Stimulated activated CD8-positive, alpha-beta memory T cell treated with anti-CD3 and anti-CD28 coated beads, Interleukin-15, amount 100 ng/mL, for 48 hours (primary cell): Measurements from ENCODE around the gene ARHGAP22.
A peak's percentile ranks its signal among the peaks of the same experiment; 100 is the strongest.
"Not testable (repeated sequence)": the region's sequence is repeated elsewhere in the genome, so short reads cannot be mapped to it uniquely, and the experiment has no call there.

Source experiments
- DNase-seq, 2 donors: peaks; one replicate each; pipeline ENCODE4 v3.0.0-alpha.2; 2020; ENCODE audit warnings: low read depth in 2 of 2

The ARHGAP22 gene

DNA sequence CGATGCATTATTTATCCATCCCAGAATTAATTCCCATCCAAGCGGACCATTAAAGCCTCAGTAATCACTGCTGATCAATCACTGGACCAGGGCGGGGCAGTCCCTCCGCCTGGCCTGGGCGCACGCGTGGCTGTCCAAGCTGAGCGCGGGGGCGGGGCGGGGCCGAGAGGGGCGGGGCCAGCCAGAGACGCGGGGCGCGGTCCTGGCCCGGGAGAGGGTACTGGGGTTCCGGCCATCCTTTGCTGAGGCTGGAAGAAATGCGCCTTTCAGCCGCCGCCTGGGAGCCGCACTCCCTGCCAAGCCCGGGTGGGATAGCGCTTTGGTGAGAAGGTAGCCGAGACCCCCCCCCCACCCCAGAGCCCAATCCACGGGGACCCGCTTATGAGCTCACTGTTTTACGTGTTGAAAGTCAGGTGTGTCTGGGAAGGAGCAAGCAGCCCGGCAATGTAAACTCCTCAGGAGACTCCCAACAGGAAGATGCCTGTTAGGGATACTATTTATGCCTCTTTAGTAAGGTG lies at the start of gene ARHGAP22:
ARHGAP22 (minus strand) TSS at position 83 of the 518 bp plus-strand sequence. CDS start 277 bp downstream, outside the sequence.
- DNase-seq: no peak

DNA sequence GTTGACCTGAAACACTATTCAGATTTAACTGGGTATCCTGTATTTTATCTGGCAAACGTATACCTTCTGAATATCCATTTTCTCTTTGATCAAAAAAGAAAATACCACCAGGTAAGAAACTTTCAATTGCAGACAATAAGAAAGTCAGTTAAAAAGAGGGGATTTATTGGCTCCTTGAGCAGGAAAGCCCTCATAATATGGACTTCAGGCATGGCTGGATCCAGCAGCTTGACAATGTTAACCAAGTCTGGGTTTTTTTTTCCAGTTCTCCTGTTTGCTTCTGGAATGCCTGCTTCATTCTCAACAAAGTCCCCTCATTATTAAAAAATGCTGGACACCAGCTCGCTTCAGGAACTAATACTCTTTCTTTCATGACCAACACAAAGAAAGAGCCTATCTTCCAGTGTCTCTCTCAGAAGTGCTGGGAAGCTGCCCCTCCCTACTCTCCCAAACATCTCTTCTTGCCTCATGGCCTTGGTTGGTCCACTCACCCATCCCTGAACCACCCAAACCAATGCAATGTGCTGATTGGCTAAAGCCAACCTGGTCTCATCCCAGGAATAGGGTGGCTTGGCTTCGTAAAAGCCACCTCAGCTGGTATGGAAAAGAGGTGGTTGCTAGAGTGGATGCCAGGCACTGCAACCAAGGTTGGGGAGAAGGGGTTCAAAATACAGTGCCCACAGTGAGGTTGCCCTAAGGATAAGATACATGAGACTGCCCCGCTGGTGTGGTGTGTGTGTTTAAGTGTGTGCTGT lies 49.2 kb upstream of the ARHGAP22 start:
- DNase-seq: no peak

DNA sequence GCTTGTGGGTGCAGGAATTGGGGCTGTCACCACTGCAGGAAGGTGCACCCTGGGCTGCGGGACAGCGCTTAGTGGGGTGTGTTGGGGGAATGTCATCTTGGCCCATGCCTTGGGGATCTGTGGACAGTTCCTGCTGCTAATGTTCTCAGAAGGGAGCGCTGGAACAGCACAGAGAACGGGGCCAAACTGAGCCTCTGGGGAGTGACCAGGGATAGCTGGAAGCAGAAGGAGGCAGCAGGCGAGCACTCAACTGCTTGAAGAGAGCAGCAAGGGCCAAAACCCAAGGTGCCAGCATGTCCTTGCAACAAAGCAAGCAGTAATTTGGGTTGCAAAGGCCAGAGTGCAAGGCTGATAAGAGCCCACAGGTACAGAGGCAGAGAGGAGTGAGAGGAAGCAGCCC lies 48.5 kb upstream of the ARHGAP22 start:
- DNase-seq: no peak

DNA sequence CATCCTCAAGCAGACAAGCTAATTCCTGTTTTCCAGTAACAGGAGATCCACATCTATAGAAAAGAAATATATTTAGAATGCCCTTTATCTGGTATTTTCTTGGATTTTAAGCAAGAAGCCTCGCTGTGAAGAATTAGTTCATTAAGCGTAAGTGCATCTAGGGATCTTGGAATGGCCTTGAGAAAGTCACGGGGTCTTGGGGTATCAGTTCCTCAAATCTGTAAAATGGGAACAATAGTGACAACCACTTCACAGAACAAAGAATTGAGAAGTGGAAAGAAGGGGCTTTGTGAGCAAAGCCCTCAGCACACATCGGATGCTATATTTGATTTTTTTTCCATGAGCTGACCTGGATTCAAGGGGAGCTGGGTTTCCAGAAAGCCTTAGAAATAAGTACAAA lies 47.5 kb upstream of the ARHGAP22 start:
- DNase-seq: no peak

DNA sequence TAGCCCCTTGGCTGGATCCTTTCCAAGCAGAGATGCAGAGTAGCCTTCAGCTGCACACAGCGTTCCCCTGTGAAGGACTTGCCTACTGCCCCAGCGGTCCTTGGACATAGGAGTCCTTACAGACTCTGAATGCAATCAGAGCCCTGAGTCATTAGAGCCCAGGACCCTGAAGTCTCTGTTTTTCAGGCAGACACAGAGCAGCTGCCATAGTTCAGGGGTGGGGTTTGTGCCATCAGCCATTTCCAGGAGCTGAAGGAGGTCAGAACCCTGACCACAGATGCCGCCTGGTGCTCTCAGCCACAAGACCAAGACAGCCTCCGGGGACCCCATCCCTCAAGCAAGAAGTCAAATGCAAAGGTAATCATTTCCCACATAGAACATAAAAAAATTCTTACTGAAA lies 47.0 kb upstream of the ARHGAP22 start:
- DNase-seq: no peak

DNA sequence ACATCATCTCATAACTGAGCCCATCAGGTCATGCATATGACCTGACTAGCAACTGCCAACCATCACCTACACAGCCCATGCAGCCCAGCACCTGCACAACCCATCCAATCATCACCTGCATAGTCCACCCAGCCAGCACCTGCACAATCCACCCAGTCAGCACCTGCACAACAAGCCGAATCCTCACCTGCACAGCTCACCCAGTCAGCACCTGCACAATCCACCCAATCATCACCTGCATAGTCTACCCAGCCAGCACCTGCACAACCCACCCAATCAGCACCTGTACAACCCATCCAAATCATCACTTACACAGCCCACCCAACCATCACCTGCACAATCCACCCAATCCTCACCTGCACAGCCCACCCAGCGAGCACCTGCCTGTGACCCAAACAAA lies 46.4 kb upstream of the ARHGAP22 start:
- no peak for DNase-seq

DNA sequence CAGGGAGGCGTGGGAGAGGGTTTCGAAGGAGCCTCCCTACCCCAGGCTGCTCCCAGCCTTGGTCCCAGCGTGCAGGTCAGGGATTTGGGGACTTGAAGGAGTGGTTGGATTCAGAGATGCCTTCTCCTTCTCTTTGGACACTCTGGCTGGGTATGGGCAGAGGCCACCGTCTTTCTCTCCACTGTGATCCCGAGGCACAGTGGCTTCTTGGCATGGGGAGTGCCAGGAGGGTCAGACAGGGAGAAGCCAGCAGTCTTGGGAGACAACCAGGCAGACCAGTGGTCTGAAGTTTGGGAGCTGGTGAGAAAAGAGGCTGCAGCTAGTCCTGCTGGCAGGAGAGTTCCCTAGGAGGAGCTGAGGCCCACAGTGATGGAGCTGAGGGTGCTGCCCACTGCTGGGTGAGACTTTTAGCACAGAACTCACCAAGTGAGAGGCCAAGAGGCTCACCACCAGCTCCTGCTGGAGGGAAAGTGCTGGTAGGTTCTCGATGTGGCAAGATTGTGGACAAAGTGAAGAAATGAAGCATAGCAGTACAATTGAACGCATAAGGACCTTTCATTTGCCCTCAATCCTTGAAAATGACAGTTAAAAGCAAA lies 44.6 kb upstream of the ARHGAP22 start:
- DNase-seq: no peak

DNA sequence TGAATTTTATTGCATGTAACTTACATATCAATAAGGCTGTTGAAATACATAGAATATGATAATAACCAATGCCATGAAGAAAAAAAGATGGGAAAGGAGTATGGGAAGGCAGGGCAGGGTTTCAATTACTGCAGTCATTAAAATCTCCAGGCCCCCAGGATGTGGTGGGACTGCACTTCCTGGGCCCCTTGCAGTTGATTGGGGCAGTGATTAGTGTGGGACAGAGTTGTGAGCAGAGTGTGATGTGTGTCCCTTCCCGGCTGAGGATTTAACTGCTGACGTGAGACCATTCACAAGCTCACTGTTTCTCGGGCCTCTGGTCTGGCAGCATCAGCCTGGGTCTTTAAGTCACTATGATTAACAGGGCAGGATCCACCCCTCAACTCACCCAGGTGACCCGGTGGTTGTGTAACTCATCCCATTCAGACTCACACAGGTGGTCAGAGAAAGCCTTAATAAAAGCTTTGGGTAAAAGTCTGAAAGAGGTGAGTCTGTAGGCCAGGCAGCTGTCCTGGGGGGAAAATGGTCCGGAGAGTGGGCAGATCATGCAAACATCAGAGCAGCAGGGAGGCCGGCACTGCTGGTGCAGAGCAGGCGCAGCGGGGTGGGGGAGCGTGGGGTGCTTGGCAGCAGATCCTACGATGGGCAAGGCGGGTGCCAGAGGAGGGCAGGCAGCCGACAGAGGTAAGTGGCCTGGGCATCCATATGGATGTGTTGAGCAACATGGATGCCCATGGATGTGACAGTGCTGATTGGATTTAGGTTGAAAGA lies 43.5 kb upstream of the ARHGAP22 start:
- no peak for DNase-seq

- DNase-seq: not testable (repeated sequence)
Measured at GRCh38 chr10:48647073-48647472, 42.2 kb upstream of the ARHGAP22 start.

DNA sequence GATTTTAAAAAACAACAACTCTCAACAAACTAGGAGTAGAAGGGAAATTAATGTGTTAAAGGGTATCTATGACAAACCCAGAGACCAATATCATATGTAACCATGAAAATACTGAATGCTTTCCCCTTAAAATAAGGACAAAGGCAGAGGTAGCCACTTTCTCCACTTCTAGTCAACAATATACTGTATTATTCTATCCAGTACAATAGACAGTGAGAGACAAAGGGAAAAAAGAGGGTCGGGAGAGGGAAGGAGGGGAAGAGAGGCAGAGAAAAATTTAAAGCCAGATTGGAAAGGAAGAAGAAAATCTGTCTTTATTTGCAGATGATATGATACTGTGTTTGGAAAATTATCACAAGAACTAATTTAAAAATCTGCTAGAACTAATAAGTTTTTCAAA lies 40.7 kb upstream of the ARHGAP22 start:
- no peak for DNase-seq

GRCh38 chr10:48641099-48641690 lies 36.3 kb upstream of the ARHGAP22 start:
- not testable (repeated sequence) for DNase-seq

GRCh38 chr10:48640326-48640725 lies 35.5 kb upstream of the ARHGAP22 start:
- DNase-seq: no peak

- no peak for DNase-seq
Measured at GRCh38 chr10:48639632-48640031, 34.8 kb upstream of the ARHGAP22 start.

- no peak for DNase-seq
Measured at GRCh38 chr10:48638739-48639527, 34.1 kb upstream of the ARHGAP22 start.

- no peak for DNase-seq
Measured at GRCh38 chr10:48638158-48638557, 33.3 kb upstream of the ARHGAP22 start.

DNA sequence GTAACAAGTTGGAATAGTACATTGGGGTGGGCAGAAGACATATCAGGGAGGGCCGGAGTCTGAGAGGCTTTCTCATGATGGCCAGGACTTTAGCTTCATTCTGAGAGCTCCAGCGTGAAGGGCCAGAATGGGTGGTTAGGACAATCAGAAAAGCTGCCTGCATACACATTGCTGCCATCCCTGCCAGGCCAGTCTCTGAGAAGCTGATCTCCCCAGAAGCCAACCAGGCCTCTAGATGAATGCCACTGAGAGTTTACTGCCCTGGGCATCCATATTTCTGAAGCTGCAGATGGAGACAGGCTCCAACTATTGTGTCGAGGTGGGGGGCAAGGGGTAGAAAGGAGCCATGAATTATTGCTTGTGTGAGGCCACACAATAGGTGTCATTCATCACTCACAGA lies 32.0 kb upstream of the ARHGAP22 start:
- no peak for DNase-seq

DNA sequence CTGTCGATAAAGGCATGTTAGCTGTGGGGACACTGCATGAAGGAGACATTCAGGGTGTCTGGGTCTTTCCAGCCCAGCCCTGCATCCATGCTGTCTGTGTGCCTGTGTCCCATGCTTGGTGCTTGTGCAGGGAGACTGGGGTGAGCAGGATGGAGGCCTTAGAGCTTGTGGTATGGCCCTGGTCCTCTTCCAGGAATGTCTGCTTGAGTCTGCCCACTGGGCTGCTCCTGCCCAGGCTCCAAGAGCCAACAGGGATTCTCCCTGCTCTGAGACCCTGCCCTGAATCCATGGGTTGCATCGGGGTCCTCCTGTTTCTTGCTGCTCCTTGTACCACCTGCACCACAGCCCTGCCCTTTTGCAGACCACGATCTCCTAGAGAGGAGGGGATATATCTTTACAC lies 31.4 kb upstream of the ARHGAP22 start:
- DNase-seq: no peak

GRCh38 chr10:48634984-48635557 lies 30.2 kb upstream of the ARHGAP22 start:
- DNase-seq: no peak

- peak; percentile 38 for DNase-seq
Measured at GRCh38 chr10:48634198-48634983, 29.5 kb upstream of the ARHGAP22 start.
